Stomach smooth muscle (tissue), 2 donors: ENCODE results near the gene SIX2.

ENCODE experiments used
- H3K27ac ChIP-seq: one replicate; pipeline ENCODE4 v1.7.0; 2013; ENCODE audit warnings: mild to moderate bottlenecking, low read length, inconsistent platforms
- H3K27me3 ChIP-seq, 2 donors: one replicate each; pipeline ENCODE4 v1.7.0; 2013; ENCODE audit warnings: low read length in 2 of 2; ENCODE audit not compliant: insufficient read depth in 2 of 2, control insufficient read depth in 1 of 2
- H3K36me3 ChIP-seq, 2 donors: one replicate each; pipeline ENCODE4 v1.7.0; 2013; ENCODE audit warnings: low read length in 2 of 2; ENCODE audit not compliant: control insufficient read depth in 2 of 2, insufficient read depth in 2 of 2
- H3K4me1 ChIP-seq: one replicate; pipeline ENCODE4 v1.7.0; 2013; ENCODE audit warnings: low read length; ENCODE audit not compliant: control insufficient read depth, insufficient read depth
- H3K4me3 ChIP-seq, 2 donors: one replicate each; pipeline ENCODE4 v1.7.0; 2013; ENCODE audit warnings: low read length in 2 of 2
- H3K9ac ChIP-seq, 2 donors: one replicate each; pipeline ENCODE4 v1.7.0; 2013; ENCODE audit warnings: low read length in 2 of 2, mild to moderate bottlenecking in 1 of 2
- H3K9me3 ChIP-seq, 2 donors: one replicate each; pipeline ENCODE4 v1.7.0; 2013; ENCODE audit warnings: low read length in 2 of 2; ENCODE audit not compliant: control insufficient read depth in 2 of 2
- donor health status: healthy.
- donor health status: Pancreatic carcinoma.

The SIX2 gene

GRCh38 chr2:45001869-45002385 is 7.3 kb downstream of the SIX2 start:
- H3K27ac ChIP-seq: peak overlapping the region; percentile 81
- H3K9ac ChIP-seq: peak overlapping the region; percentile 64 to 65
- peak overlapping the region; percentile 71 to 74 for H3K4me3 ChIP-seq
- peaks cover 47% of the 10 kb centered on the region for H3K4me1 ChIP-seq
- H3K9me3 ChIP-seq: no peaks in the 10 kb centered on the region
- peaks cover 2% of the 10 kb centered on the region in 2 donors for H3K27me3 ChIP-seq
- H3K36me3 ChIP-seq: peaks cover 3 to 8% of the 10 kb centered on the region in 2 donors

- Histone ChIP-seq H3K9ac (peak overlapping the region; percentile 64 to 65), H3K4me3 (peak overlapping the region; percentile 71 to 74)
These were observed 8.1 kb downstream of the SIX2 start for GRCh38 chr2:45000921-45001868.

GRCh38 chr2:45000341-45000901 is 8.8 kb downstream of the SIX2 start:
- peaks cover 2% of the 10 kb centered on the region in 2 donors for H3K27me3 ChIP-seq
- H3K27ac ChIP-seq: peak overlapping the region; percentile 81
- peaks cover 39% of the 10 kb centered on the region for H3K4me1 ChIP-seq
- peak overlapping the region; percentile 71 to 74 for H3K4me3 ChIP-seq
- no peaks in the 10 kb centered on the region for H3K9me3 ChIP-seq
- H3K9ac ChIP-seq: peak overlapping the region; percentile 64 to 65
- H3K36me3 ChIP-seq: no peaks in the 10 kb centered on the region

More at GRCh38 chr2:45000921-45001868, 8.1 kb downstream of the SIX2 start:
- Histone ChIP-seq H3K9me3 (no peaks in the 10 kb centered on the region), H3K36me3 (peaks cover 1 to 4% of the 10 kb centered on the region in 2 donors), H3K27ac (peak overlapping the region; percentile 81), H3K4me1 (peaks cover 42% of the 10 kb centered on the region), H3K27me3 (peaks cover 2% of the 10 kb centered on the region in 2 donors)

GRCh38 chr2:44999540-44999939 is 9.7 kb downstream of the SIX2 start:
- Histone ChIP-seq H3K27ac (no peak overlapping the region), H3K36me3 (no peaks in the 10 kb centered on the region), H3K4me1 (peaks cover 32% of the 10 kb centered on the region), H3K27me3 (peaks cover 2 to 3% of the 10 kb centered on the region in 2 donors), H3K9me3 (no peaks in the 10 kb centered on the region), H3K9ac (no peak overlapping the region), H3K4me3 (no peak overlapping the region)

GRCh38 chr2:44997963-44998362 is 11.3 kb downstream of the SIX2 start:
- Histone ChIP-seq H3K27me3 (peaks cover 2 to 4% of the 10 kb centered on the region in 2 donors), H3K4me3 (no peak overlapping the region), H3K9me3 (no peaks in the 10 kb centered on the region), H3K27ac (no peak overlapping the region), H3K9ac (no peak overlapping the region), H3K36me3 (no peaks in the 10 kb centered on the region), H3K4me1 (peaks cover 18% of the 10 kb centered on the region)

- no peaks in the 10 kb centered on the region for H3K36me3 ChIP-seq
- H3K27me3 ChIP-seq: peaks cover 2% of the 10 kb centered on the region in 2 donors
- H3K4me3 ChIP-seq: no peak overlapping the region
- H3K9me3 ChIP-seq: no peaks in the 10 kb centered on the region
- peaks cover 3% of the 10 kb centered on the region for H3K4me1 ChIP-seq
- no peak overlapping the region for H3K27ac ChIP-seq
- H3K9ac ChIP-seq: no peak overlapping the region
These were observed 12.9 kb downstream of the SIX2 start for GRCh38 chr2:44996356-44996755.

- no peaks in the 10 kb centered on the region for H3K4me1 ChIP-seq
- H3K36me3 ChIP-seq: no peaks in the 10 kb centered on the region
- no peak overlapping the region for H3K27ac ChIP-seq
- no peak overlapping the region for H3K9ac ChIP-seq
- no peak overlapping the region for H3K4me3 ChIP-seq
- peaks cover 0 to 2% of the 10 kb centered on the region in 2 donors for H3K27me3 ChIP-seq
- H3K9me3 ChIP-seq: no peaks in the 10 kb centered on the region
These were observed 14.9 kb downstream of the SIX2 start for GRCh38 chr2:44994377-44994776.

- no peaks in the 10 kb centered on the region for H3K36me3 ChIP-seq
- no peaks in the 10 kb centered on the region for H3K27me3 ChIP-seq
These were observed 20.1 kb downstream of the SIX2 start for GRCh38 chr2:44989176-44989575.

GRCh38 chr2:44983836-44984604 is 25.2 kb downstream of the SIX2 start:
- Histone ChIP-seq H3K4me1 (peaks cover 3% of the 10 kb centered on the region), H3K36me3 (no peaks in the 10 kb centered on the region), H3K9me3 (peaks cover 0 to 6% of the 10 kb centered on the region in 2 donors), H3K9ac (no peak overlapping the region), H3K27ac (no peak overlapping the region), H3K27me3 (no peaks in the 10 kb centered on the region), H3K4me3 (no peak overlapping the region)

More at GRCh38 chr2:44989176-44989575, 20.1 kb downstream of the SIX2 start:
- Histone ChIP-seq H3K9me3 (peaks cover 0 to 6% of the 10 kb centered on the region in 2 donors), H3K9ac (no peak overlapping the region), H3K4me3 (no peak overlapping the region), H3K27ac (no peak overlapping the region), H3K4me1 (no peaks in the 10 kb centered on the region)

- Histone ChIP-seq H3K27me3 (peaks cover 0 to 2% of the 10 kb centered on the region in 2 donors), H3K4me3 (no peak overlapping the region), H3K4me1 (peaks cover 3% of the 10 kb centered on the region), H3K9me3 (no peaks in the 10 kb centered on the region), H3K36me3 (no peaks in the 10 kb centered on the region), H3K27ac (no peak overlapping the region), H3K9ac (peak overlapping the region in 1 of 2 donors; percentile 2)
These were observed 27.5 kb downstream of the SIX2 start for GRCh38 chr2:44981714-44982108.
